Skeletal muscle satellite cell (primary cell): ENCODE data around the gene ZNF319.
"Not testable (repeated sequence)": the region's sequence is repeated elsewhere in the genome, so short reads cannot be mapped to it uniquely, and the experiment has no call there.

Experiments
- H3K27me3 ChIP-seq: 2 replicates; pipeline ENCODE4 v1.7.0; 2013; ENCODE audit warnings: low read length; ENCODE audit not compliant: control insufficient read depth, insufficient read depth
- H3K36me3 ChIP-seq: 2 replicates; pipeline ENCODE4 v1.7.0; 2013; ENCODE audit warnings: mild to moderate bottlenecking, control low read depth, low read length; ENCODE audit not compliant: insufficient read depth
- H3K4me1 ChIP-seq: 2 replicates; pipeline ENCODE4 v1.7.0; 2013; ENCODE audit warnings: low read length; ENCODE audit not compliant: control insufficient read depth, insufficient read depth
- H3K4me2 ChIP-seq: 2 replicates; pipeline ENCODE4 v1.7.0; 2013; ENCODE audit warnings: mild to moderate bottlenecking, low read length
- H3K4me3 ChIP-seq: 2 replicates; pipeline ENCODE4 v1.7.0; 2013; ENCODE audit warnings: low read length
- H3K9ac ChIP-seq: 2 replicates; pipeline ENCODE4 v1.7.0; 2013; ENCODE audit warnings: mild to moderate bottlenecking, low read depth, low read length, moderate library complexity
- H3K9me3 ChIP-seq: replicated peaks from 2 replicates; pipeline ENCODE4 v1.7.0; 2013; ENCODE audit warnings: mild to moderate bottlenecking, control low read depth, low read length

The ZNF319 gene

DNA sequence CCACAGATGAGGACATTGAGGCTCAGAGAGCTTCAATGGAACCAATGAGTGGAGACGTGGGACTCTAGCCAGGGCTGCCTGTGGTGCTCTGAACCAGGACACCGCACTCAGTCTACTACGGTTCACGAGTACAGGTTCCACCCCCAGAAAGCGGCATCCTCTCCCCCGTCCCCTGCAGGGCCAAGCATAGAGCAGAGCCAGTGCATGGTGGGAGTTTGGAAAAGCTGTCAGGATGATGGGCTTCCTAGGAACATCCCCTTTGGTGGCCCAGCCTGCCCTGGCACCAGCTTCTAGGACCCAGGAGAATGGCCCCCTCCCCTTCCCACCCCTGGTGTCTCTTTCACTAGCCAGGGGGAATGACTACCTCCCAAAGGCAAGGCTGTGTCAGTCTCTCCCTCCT is 8.4 kb downstream of the ZNF319 start:
- Histone ChIP-seq H3K9me3 (no peaks in the 10 kb centered on the region), H3K4me1 (no peaks in the 10 kb centered on the region), H3K9ac (no peak overlapping the region), H3K4me2 (no peak overlapping the region), H3K27me3 (peaks cover 9% of the 10 kb centered on the region), H3K36me3 (peaks cover 31% of the 10 kb centered on the region), H3K4me3 (no peak overlapping the region)

DNA sequence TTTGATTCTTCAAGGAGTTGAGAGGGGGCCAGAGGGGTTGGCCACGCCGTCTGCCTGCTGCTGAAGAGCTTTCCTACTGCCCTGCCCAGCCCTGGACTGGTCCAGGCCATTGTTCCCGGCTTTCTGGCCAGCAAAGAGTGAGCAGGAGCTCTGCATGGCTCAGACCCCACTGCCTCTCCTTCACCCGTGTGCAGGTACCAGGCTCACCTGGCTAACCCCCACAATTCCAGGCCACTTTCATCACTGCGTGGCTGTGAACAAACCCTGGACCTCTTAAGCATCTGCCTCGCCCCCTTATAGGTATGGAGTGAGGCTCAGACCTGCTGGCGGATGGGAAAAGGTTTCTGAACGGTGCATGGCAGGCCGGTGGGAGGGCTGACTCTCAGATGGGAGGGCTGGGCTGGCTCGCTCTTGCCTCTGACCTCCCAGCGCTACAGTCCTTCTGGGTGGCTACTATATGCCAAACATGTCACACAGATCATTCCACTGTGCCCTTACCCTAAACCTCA is 8.9 kb downstream of the ZNF319 start:
- Histone ChIP-seq H3K9ac (no peak overlapping the region), H3K4me3 (no peak overlapping the region), H3K4me1 (no peaks in the 10 kb centered on the region), H3K4me2 (no peak overlapping the region), H3K27me3 (peaks cover 13% of the 10 kb centered on the region), H3K36me3 (peaks cover 27% of the 10 kb centered on the region), H3K9me3 (no peaks in the 10 kb centered on the region)

DNA sequence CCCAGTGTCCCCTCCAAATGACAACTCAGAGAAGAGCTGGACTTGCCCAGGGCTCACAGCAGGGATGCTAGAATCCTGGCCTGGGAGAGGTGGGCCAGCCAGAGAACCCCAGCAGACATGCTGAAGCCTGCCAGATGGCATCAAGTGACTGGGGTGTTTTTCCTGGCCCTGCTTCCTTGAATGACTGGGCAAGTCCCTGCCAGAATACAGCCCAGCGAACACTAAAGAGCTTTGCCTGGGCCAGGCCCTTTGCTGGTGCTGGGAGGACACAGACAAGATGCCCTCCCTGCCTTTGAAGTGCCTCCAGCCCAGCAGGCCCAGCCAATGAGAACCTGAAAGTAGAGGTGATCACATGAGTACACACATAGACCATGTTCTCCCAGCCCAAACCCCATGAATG is 11.5 kb downstream of the ZNF319 start:
- peaks cover 34% of the 10 kb centered on the region for H3K27me3 ChIP-seq
- peaks cover 1% of the 10 kb centered on the region for H3K36me3 ChIP-seq
- H3K9me3 ChIP-seq = no peaks in the 10 kb centered on the region
- peaks cover 5% of the 10 kb centered on the region for H3K4me1 ChIP-seq
- H3K4me2 ChIP-seq = no peak overlapping the region
- no peak overlapping the region for H3K4me3 ChIP-seq
- H3K9ac ChIP-seq = no peak overlapping the region

DNA sequence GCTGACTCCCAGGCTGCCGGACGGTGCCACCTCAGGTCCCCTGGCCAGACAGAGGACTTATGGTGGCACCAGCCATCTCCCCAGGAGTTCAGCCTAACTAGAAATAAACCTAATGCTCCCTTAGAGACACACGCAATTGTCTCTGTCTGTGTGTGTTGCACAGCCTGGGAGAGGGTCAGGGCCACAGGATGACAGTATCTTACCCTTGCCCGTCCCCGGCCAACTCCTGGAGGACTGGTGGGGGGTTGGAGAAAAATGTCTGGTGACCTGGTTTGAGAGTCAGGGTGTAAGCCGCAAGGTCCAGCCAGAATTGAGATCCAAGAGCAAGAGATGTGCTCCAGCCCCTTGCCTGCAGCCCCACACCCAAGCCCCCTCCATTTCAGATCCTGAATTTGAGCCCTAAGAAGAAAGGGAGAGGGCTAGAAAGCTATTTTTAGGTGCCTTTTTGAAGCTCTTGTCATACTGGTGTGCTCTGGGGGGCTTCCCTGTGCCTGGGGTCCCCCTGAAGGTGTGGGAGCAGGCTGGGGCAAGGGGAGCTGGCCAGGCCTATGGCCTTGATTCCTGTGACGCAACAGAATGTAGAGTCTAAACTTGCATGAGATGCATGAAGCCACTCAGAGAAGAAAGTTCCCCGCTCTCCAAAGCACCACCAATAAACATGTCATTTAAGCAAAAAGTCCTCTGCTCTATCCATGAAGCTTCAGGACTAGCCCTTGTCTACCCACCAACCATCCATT is 12.9 kb downstream of the ZNF319 start:
- H3K27me3 ChIP-seq = peaks cover 35% of the 10 kb centered on the region
- no peak overlapping the region for H3K9ac ChIP-seq

DNA sequence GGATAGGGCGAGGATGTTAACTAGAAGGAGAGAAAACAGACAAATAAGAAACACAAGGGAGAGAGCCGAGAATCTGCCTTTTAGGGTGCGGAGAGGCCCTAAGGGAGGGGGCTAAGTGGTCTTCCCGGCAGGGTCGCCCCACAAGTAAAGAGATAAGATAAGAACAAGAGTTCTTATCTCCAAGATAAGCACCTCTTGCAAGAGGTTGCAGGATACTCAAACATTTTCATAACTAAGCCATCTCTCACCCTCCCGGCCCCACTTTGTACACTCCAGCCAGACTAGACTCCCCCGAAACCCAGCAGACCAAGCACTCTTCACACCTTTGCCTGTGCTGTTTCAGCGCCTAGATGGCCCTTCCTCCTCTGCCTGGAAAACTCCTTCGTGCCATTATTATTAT is 14.3 kb downstream of the ZNF319 start:
- Histone ChIP-seq H3K9me3 (no peaks in the 10 kb centered on the region), H3K4me3 (no peak overlapping the region), H3K4me2 (no peak overlapping the region), H3K4me1 (peaks cover 5% of the 10 kb centered on the region), H3K9ac (no peak overlapping the region), H3K27me3 (peaks cover 45% of the 10 kb centered on the region), H3K36me3 (no peaks in the 10 kb centered on the region)

More for the DNA sequence above, 12.9 kb downstream of the ZNF319 start:
- H3K9me3 ChIP-seq = no peaks in the 10 kb centered on the region
- H3K4me1 ChIP-seq = peaks cover 5% of the 10 kb centered on the region
- no peaks in the 10 kb centered on the region for H3K36me3 ChIP-seq
- H3K4me2 ChIP-seq = no peak overlapping the region
- no peak overlapping the region for H3K4me3 ChIP-seq

DNA sequence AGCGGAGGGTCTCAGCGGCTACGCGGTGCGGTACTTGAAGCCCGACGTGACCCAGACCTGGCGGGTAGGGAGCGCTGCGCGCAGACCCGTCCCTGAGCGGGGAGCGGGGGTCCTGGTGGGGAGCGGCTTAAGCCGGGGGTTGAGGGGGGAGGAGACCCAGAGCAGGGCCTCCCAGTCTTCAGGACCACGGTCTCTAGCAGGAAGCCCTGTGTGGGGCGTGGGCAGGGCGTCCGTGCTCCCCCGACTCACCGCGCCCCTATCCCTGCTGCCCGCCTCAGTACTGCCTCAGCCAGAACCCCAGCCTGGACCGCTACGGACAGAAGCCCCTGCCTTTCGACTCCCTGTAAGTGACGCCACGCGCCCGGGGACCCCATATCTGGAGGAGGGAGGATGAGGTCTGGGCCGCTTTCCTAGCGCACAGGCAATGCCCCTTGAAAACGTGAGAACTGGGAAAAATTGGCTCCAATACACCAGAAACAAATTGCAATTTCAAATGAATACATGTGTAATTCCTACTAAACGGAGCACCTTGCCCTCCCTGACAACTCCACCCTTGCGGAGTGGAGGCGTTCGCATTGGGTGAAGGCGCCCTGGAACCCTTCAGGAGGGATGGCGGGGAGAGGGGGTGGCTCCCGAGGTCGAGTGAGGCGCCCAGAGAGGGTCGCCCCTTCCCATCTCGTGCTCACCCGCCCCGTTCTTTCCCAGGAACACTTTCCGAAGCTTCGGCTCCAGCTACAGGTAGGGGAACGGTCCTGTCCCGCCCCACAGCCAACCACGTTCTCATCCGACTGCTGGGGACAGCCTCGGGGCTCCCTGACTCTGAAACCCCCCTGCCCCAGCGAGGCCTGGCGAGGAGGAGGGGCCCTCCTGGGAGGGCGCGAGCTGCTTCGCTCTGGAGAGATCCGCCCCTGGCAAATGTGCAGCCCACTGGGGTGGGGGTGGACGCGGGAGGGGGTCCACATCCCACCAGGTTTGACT is 15.0 kb downstream of the ZNF319 start:
- H3K4me1 ChIP-seq = peaks cover 5% of the 10 kb centered on the region
- no peaks in the 10 kb centered on the region for H3K9me3 ChIP-seq
- peak overlapping the region; percentile 62 for H3K4me3 ChIP-seq
- peaks cover 48% of the 10 kb centered on the region for H3K27me3 ChIP-seq
- H3K36me3 ChIP-seq = no peaks in the 10 kb centered on the region
- peak overlapping the region; percentile 69 for H3K4me2 ChIP-seq
- H3K9ac ChIP-seq = no peak overlapping the region

DNA sequence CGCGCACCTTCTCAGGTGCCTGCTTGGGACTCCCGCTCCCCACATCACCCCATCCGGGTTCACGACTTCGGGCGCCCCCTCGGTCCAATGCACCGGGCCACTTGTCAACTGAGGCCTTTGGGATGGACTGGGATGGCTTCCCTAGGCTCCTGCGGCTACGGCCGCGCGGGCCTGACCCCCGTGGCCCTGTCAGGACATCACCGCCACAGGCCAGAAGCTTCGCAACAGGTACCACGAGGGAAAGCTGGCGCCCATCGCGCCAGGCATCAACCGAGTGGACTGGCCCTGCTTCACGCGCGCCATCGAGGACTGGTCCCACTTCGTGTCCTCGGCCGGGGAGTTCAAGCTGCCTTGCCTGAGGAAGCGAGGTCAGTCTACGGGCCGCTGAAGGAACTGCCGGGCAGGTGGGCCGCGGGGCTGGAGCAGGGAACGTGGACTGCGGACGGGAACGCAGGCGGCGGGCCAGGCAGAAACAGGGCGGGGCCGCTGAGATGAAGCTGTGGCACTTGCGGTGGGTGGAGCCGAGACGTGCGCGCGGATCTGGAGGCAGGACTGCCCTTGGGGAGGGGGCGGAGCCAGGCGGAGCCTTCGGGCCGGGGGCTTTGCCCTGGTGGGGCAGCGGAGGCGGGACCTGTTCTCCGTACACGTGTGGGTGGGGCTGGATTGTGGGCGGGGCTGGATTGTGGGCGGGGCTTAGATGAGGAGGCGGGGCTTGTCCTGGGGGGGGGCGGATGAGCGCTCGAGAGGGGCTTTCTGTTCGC is 15.8 kb downstream of the ZNF319 start:
- Histone ChIP-seq H3K9ac (no peak overlapping the region), H3K9me3 (no peaks in the 10 kb centered on the region), H3K27me3 (peaks cover 54% of the 10 kb centered on the region), H3K4me2 (peak overlapping the region; percentile 69), H3K36me3 (no peaks in the 10 kb centered on the region), H3K4me1 (peaks cover 5% of the 10 kb centered on the region), H3K4me3 (peak overlapping the region; percentile 62)

DNA sequence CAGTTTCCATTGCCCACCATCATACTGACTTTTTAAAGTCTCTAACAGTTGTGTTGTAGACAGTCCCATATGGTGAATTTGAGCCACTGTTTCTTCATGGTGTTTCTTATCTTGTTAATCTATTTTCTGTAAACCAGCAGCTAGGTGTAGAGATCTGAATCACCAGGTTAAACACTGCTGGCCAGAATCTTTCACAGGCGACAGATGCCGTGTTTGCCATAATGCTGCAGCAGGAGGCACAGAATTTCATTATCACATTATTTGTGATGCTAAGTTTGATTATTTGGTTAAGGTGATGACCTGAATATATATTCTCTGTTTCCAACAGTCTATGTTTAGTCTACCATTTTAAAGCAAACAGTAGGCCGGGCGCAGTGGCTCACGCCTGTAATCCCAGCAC is 18.1 kb downstream of the ZNF319 start:
- no peak overlapping the region for H3K4me3 ChIP-seq
- peaks cover 53% of the 10 kb centered on the region for H3K27me3 ChIP-seq
- H3K36me3 ChIP-seq = no peaks in the 10 kb centered on the region

DNA sequence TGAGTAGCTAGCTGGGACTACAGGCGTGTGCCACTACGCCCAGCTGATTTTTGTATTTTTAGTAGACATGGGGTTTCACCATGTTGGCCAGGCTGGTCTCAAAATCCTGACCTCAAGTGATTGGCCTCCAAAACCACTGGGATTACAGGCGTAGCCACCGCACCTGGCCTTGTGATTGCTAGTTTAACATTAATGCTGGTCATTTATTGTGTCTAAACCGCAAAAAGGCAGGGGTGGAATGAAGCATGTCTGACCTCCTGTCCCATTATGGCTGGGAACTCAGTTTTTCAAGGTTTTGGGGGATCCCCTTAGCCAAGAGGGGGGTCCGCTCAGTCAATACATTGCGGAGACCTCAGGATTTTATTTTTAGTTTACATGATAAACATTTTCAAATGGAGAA is 18.8 kb downstream of the ZNF319 start:
- no peaks in the 10 kb centered on the region for H3K9me3 ChIP-seq
- H3K4me2 ChIP-seq = no peak overlapping the region
- H3K4me3 ChIP-seq = no peak overlapping the region
- H3K9ac ChIP-seq = no peak overlapping the region
- peaks cover 5% of the 10 kb centered on the region for H3K4me1 ChIP-seq
- H3K27me3 ChIP-seq = peaks cover 51% of the 10 kb centered on the region
- H3K36me3 ChIP-seq = no peaks in the 10 kb centered on the region

More for the DNA sequence above, 18.1 kb downstream of the ZNF319 start:
- H3K9me3 ChIP-seq = no peaks in the 10 kb centered on the region
- H3K4me1 ChIP-seq = peaks cover 5% of the 10 kb centered on the region
- H3K4me2 ChIP-seq = no peak overlapping the region
- H3K9ac ChIP-seq = no peak overlapping the region

DNA sequence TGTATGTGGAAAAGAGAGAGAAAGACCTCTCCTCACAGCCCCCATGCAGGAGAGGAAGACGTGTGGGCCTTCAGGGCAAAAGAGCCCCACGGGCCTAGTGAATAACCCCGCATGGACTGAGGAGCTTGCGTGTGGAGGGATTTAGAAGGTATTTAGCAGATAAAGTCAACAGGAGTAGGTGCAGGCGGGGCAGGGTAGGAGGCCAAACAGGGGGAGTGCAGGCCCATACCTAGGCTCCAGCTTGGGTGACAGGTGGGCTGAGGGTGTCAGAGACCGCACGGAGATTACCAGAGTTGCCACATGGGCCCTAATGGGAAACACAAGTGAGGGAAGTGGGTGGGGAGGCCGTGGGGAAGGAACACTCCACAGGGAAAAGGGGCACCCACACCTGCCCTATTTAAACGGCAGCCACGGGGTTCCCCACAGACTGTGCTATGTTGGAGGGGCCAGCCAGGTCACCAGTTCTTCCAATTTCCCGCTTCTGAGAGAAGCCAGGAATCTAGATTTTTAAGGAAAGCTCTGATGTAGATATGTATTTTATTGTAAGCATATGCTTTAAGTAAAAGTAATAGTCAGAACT is 21.4 kb downstream of the ZNF319 start:
- H3K4me1 ChIP-seq = no peaks in the 10 kb centered on the region
- no peak overlapping the region for H3K9ac ChIP-seq
- no peak overlapping the region for H3K4me2 ChIP-seq
- H3K9me3 ChIP-seq = no peaks in the 10 kb centered on the region
- peaks cover 42% of the 10 kb centered on the region for H3K27me3 ChIP-seq
- no peaks in the 10 kb centered on the region for H3K36me3 ChIP-seq
- H3K4me3 ChIP-seq = no peak overlapping the region

DNA sequence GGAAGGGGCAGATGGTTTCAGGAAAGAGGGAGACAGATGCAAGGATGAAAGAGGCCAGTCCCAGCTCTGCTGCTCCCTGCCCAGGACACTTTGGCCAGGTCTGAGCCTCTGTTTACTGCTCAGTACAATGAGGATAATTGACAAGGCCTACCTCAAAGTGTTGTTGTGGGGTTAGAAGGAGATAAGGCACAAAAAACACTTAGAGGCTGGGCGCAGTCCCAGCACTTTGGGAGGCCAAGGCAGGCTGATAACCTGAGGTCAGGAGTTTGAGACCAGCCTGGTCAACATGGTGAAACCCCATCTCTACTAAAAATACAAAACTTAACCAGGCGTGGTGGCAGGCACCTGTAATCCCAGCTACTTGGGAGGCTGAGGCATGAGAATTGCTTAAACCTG is 22.4 kb downstream of the ZNF319 start:
- H3K27me3 ChIP-seq = peaks cover 45% of the 10 kb centered on the region
- not testable (repeated sequence) for H3K4me2 ChIP-seq, H3K9me3 ChIP-seq, H3K36me3 ChIP-seq, H3K9ac ChIP-seq, H3K4me3 ChIP-seq, H3K4me1 ChIP-seq
